TTC549 (cell line): ENCODE data around the gene TARM1.
"Not testable (repeated sequence)": the region's sequence is repeated elsewhere in the genome, so short reads cannot be mapped to it uniquely, and the experiment has no call there.

Experiments used
- FAIRE-seq: peaks from 2 replicates; lab custom pipeline; 2012; peaks lifted over from hg19 to GRCh38; lab: Jason Lieb, UNC

The TARM1 gene

DNA sequence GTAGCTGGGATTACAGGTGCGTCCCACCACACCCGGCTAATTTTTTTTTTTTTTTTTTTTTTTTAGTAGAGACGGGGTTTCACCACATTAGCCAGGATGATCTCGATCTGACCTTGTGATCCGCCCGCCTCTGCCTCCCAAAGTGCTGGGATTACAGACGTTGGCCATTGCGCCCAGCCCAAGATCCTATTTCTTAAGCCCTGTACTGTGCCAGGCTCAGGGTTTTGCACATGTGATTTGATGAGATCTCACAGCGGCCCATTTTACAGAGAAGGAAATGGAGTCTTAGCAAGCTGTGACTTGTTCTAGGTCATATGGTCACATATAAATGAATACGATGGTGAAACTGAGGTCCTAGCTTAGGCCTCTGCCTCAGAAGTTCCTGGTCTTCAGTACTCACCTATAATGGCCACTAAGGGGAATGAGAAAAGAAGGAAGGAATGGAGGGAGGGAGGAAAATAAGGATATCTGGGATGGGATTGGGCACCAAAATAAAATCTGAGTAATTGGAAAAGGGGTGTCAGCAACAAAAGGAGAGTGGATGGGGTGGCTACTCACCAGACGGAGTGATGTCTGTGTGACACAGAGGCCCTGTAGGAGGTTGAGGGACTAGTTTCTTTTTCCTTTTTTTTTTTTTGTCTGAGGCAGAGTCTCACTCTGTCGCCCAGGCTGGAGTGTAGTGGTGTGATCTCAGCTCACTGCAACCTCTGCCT lies 18.2 kb upstream of the TARM1 start:
- no peak for FAIRE-seq

DNA sequence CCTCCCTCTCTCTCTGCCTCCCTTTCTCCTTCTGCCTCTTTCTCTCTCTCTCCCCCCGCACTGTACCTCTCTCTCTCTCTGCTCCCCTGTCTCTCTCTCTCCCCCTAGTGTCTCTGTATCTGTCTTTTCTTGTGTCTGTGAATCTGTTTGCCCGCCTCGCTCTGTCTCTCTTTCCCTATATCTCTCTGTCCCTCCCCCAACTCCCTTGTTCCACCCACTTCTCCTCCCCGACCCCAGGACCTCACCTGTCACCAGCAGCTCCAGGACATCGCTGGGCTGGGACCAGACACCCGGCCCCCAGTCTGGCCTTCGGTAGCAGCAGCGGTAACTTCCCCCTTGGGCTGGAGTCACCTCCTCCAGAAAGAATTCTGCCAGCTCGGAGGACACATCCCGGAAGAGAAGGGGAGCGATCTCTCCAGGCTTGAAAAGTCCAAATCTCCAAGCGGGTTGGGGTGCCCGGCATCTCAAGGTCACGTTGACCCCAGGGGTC lies 15.5 kb upstream of the TARM1 start:
- no peak for FAIRE-seq

DNA sequence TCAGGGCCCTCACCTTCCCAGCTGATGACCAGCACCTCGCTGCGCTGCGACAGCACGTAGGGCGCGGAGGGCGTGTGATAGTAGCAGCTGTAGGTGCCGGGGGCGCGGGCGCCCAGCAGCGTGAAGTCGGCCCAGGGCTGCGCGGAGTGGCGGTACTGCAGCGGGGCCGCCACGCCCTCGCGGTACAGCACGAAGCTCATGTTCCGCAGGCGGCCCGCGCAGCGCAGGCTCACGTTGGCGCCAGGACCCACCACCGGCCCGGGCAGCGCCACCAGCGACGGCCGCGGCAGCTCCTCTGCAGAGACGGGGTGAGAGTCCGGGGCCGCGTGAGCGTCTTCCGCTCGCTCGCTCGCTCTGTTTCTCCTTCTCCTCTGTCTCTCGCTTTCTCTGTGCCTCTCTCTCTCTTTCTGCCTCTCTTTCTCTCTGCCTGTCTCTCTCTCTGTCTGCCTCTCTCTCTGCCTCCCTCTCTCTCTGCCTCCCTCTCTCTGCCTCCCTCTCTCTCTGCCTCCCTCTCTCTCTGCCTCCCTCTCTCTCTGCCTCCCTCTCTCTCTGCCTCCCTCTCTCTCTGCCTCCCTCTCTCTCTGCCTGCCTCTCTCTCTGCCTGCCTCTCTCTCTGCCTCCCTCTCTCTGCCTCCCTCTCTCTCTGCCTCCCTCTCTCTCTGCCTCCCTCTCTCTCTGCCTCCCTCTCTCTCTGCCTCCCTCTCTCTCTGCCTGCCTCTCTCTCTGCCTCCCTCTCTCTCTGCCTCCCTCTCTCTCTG lies 14.9 kb upstream of the TARM1 start:
- not testable (repeated sequence) for FAIRE-seq

DNA sequence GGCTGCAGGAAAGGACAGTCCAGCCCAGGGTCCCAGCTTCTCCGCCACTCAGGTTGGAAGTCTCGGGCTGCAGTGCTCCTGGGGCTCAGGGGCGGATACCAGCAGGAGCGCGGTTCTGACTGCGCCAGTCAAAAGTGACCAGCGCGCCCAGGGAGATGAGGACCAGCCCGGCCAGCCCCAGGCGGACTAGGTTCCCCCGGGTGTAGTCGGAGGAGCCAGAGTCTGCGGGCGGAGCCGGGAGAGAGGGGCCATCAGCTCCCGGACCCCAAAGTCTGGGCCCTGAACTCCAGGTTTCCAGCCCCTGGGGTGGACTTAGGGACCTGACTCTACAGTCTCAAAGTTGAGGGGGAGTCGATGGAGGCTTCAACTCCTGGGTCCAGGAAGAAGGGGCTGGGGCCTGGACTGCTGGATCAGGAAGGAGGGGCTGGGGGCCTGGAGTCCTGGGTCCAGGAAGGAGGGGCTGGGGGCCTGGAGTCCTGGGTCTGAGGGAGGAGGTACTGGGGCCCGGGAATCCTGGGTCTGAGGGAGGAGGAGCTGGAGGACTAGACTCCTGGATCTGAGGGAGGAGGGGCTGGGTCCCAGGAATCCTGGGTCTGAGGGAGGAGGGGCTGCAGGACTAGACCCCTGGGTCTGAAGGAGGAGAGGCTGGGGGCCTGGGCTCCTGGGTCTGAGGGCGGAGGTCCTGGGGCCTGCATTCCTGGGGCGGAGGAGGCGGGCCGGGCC lies 14.1 kb upstream of the TARM1 start:
- no peak for FAIRE-seq

DNA sequence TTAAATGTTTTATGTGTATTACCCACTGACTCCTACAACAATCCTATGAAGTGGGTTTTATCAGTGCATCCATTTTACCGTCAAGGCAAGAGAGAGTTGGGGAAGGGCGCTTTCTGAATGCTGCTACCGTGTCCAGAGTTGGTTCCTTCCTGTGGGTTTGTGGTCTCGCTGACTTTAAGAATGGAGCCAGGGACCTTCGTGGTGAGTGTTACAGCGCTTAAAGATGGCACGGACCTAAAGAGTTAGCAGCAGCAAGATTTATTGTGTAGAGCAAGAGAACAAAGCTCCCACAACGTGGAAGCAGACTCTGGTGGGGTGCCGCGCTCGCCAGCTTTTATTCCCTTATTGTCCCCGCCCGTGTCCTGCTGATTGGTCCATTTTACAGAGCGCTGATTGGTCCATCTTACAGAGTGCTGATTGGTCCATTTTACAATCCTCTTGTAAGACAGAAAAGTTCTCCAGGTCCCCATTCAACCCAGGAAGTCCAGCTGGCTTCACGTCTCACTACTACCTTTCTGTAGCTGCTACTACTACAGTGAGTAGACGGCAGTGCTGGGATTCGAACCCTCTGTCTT lies 13.3 kb upstream of the TARM1 start:
- FAIRE-seq, result no peak

DNA sequence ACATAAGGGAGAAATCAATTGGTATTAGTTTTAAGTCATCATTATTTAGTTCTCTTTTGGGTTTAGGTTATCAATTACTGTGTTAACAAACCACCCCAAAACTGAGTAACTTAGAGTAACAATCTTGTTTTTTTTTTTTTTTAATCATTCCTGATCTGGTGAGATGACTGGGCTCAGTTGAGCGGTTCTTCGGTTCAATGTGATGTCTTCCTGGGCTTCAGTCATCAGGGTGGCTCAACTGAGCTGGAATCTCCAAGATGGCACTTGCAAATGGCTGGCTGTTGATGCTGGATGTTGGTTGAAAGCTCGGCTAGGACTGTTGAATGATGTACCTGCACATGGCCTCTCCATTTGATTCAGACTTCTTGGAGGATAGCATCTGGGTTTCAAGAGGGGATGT lies 3.2 kb upstream of the TARM1 start:
- no peak for FAIRE-seq

DNA sequence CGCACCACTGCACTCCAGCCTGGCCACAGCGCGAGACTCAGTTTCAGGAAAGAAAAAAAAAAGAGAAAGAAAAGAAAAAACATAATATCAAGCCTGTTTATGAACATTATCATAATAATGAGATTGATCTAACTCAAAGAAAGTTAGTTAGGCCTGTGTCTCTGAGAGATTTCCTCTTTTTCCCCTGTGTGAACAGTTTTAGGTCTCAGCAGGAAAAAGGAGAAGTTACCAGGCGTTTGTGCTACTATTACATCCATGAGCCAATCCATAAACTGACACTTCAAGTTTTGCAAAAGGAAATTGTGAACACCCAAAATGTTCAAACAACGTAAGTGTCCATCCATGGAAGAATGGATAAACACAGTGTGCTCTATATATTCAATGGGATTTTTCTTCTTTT lies 3.8 kb downstream of the TARM1 start:
- no peak for FAIRE-seq

DNA sequence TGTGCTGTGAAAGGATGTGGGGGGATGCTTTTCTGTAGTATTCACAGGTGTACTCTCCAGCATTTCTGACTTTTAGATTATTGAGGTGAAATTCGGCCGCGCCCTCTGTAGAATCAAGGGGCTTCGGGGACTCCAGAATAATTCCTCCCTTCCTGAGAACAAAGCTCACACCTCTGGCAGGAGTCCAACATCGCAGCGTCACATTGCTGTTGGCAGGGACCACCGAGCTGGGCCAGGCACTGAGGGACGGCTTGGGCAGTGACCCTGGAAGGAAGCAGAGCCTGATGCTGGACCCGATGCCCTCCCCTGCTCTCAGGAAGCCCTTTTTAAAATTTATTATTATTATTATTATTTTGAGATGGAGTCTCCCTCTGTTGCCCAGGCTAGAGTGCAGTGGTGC lies 6.3 kb downstream of the TARM1 start:
- no peak for FAIRE-seq

DNA sequence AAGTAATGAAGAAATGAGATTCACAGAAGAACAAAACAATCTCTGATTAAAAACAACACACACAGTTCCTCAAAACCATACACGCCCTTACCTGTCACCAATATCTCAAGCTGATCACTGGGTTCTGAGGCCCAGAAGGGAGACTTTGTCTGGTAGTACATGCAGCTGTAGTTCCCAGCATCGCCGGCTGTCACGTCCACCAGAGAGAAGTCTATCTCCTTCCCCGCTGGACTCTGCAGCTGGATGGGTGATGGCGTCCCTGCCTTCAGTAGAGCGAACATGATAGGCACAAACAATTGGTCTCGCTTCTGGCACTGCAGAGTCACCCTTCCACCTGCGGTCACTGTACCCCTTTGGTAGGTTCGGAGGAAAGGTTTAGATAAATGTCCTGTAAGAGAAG lies 7.3 kb downstream of the TARM1 start:
- no peak for FAIRE-seq

DNA sequence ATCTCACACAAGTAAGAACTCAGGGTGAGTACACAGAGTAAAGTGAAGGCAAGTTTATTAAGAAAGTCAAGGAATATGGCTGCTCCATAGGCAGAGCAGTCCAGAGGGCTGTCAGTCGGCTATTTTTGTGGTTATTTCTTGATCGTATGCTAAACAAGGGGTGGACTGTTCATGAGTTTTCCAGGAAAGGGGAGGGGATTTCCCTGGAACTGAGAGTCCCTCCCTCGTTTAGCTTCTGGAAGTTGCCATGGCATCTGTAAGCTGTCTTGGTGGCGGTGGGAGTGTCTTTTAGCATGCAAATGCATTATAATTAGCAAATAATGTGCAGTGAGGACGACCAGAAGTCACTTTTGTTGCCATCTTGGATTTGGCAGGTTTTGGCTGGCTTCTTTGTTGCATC lies 11.7 kb downstream of the TARM1 start:
- no peak for FAIRE-seq

DNA sequence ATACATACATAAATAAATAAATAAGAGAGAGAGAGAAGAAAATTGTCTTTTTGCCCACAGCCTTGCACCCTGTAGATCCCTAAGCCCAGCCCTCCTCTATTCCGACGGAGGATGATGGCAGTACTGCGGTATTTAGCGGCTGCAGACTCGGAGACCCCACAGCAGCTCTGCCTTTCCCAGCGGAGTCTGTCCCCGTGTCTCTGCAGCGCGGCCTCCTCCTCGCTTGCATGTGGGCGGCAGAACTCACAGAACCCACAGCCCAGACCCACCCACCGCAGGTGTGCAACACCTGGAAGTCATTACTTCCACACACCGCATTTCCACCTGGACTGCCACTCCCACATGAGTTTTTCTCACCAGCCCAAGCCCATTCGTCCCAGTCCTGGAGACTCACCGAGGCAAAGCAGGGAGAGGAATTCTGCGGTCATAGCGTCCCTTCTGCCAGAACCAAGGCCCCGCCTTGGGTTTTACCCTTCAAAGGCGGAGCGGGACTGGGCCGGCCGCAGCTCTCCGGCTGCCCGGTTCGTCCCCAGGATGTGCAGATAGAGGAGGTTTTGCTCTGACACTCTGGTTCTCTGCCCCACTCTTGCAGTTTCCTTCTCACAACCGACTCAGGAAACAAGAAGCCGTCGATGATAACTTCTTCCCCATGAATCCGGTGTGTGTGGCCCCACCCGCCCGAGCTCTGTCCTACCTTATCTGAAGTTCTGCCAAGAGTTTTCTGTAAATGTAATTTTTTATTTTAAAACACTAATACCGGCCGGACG lies 17.6 kb downstream of the TARM1 start, which contains the start of gene VSTM1:
Gene VSTM1 (minus strand): TSS at position 548 of the 767 bp plus-strand sequence. CDS start 120 bp downstream, at position 428.
- no peak for FAIRE-seq

DNA sequence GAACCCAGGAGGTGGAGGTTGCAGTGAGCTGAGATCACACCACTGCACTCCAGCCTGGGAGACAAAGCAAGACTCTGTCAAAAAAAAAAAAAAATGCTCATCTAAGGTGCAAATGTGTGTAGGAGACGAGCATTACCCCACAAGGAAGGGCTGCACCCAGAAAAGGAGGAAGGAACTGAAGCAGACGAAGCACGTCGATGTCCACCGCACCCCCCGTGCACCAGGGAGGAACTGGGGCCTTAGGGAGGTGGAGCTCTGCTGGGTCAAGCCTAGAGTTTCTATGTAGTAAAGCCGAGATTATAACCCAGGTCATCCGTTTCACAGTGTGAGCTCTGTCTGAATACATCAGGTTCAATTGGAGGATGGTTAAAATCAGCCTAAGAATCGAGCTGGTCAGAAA lies 18.5 kb downstream of the TARM1 start:
- no peak for FAIRE-seq

DNA sequence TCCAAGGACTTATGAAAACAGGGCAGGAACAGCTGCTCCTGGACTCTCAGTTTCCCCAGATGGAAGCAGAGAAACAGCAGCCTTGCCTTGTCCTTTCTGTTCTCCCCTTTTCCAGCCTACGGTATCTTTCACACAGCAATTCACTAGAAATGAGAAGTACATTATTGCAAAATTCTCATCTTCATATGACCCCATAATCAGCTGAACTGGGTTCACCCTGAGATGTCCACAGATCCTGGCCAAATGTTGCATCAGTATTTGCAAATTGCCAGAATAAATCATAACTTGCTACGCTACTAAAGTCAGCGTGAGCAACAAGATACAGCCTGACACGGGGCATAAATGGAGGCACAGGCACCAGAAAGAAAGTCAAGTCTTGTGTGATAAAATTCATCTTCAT lies 33.5 kb downstream of the TARM1 start:
- no peak for FAIRE-seq

DNA sequence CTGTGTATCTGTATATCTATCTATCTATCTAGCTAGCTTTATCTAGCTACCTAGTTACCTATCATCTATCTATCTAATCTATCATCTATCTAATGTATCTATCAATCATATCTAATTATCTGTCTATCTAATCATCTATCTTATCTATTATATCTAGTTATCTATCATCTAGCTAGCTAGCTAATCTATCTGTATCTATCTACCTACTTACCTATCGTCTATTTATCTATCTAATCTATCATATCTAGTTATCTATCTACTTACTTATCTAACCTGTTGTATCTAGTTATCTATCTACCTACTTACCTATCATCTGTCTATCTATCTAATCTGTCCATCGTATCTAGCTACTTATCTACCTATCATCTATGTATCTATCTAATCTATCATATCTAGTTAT lies 35.4 kb downstream of the TARM1 start:
- FAIRE-seq, result no peak

DNA sequence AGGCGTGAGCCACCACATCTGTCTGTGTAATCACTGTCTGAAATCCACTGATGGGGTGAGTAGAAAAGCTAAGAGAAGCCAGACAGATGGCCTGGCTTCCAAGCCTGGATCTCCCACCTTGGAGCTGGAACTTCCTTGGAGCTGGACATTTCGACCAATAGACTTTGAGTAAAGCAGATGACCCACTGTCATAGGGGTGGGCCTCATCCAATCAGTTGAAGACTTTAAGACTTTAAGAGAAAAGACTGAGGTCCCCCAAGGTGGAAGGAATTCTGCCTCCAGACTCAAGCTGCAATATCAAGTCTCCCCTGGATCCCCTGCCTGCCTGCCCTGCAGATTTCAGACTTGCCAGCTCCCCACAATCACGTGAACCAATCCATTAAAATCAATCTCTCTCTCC lies 38.2 kb downstream of the TARM1 start:
- no peak for FAIRE-seq

DNA sequence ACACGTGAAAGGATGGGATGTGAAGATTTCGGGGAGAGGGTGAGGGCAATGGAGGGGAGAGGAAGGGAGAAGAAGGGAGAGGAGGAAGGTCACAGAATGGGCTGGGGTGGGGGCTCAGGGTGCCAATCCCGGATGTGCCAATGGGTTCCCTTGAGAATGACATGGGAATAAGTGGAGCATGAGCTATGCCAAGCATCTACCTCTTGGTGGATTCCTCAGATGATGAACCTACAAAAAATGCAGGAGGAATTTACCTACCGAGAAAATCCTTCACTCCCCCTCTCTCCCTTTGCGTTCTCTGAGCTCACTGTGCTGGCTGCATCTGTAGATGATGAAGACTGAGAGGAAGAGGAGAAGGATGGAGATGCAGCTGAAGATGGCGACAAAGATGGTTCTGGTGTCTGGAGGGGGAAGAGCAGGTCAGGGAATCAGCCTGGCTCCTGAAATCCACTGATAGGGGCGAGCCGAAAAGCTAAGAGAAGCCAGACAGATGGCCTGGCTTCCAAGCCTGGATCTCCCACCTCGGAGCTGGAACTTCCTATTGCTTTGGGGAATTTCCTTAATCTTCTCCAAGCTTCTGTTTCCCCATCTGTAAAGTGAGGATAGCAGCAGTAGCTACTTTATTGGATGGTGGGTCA lies 39.1 kb downstream of the TARM1 start:
- no peak for FAIRE-seq

DNA sequence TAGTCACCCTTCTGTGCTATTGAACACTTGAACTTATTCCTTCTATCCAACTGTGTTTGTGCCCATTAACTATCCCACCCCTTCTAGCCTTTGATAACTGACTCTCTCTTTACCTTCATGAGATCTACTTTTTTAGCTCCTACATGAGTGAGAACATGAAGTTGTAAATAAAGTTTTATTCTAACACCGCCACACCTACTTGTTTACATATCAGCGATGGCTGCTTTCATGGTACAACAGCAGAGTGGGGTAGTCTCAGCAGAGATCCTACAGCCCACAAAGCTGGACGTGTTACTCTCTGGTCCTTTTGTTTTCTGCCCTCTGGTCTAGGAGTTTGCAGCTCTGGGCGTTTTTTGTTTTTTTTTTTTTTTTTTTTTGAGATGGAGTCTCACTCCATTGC lies 41.2 kb downstream of the TARM1 start:
- FAIRE-seq, result no peak

DNA sequence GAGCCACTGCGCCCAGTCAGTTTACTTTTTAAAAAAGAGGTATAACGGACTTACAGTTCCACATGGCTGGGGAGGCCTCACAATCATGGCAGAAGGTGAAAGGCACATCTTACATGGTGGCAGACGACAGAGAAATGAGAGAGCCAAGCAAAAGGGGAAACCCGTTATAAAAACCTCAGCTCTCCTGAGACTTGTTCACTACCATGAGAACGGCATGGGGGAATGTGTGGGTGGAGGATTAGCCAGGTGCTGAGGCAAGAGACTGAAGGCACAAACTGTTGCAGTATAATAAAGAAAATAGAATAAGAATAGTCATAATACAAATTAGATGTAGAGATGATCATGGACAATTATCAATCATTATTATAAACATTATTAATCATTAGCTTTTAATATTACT lies 44.6 kb downstream of the TARM1 start:
- FAIRE-seq, result not testable (repeated sequence)

DNA sequence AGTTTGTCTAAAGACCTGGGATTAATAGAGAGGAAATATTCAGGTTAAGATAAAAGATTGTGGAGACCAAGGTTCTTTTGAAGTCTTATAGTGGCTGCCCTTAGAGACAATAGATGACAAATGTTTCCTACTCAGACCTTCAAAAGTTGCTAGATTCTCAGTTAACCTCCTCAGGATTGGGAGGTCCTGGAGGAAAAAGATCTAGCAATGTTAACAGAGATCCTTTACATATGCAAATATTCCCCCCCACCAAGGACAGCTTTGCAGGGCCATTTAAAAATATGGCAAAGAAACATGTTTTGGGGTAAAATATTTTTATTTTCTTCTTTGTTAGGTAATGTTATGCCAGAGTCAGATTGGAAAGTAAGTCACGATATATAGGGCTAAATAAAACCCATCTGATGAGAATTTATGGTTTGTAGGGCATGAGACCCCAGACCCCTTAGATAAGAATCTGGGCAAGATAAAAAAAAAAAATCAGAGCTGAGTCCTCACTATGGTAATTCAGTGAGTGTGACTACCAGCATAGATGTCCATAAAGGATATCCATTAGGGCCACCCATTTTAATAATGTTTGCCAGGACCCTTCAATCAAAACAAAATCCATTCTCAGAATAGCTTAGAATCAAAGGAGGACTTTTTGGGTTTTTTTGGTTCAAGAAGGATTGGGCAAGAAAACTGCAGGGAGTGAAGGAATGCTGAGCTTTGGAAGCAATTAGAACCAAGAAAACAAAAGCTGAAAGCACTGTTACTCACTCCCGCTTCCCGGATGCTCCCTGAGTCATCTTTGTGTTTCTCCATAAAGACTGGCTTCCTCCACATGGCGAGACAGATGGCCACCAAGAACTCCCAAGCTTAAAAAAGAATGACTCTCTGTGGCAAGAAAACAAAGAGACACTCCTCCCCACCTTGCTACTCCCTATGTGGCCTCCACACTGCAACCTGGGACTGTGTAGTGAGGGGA lies 45.7 kb downstream of the TARM1 start:
- no peak for FAIRE-seq

DNA sequence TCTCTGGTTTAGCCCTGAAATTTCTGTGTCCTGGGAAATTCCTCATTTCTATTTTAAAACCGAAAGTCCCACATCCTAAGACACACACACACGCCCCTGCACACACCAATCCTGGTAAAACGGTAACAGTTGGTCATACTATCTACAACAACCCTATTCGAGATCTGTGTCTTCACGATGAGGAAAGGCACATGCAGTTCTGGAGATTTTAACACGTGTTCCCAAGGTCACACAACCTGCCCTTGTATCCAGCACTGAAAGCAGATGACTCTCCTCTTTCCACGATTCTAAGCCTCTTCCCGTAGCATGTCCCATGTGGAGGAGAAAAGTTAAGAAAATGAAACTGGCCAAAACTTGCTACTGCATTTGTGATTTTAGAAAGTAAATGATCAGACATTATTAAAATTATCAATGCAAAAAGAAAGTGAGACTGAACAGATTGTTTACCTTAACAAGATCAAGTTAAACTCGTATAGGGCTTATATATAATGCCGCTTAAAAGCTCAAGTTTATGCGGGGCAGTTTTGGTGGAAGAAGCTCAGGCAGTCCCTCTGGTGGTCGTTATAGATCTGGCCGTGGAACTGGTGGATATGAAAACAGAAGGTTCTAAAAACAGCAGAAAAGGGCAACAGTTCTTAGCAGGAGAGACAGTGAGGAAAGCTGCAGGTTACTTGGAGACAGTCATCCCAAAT lies 50.1 kb downstream of the TARM1 start:
- FAIRE-seq, result no peak
